ENCODE data around the gene CDH20.

Gene CDH20

GRCh38 chr18:61432590-61432989 lies 99.4 kb downstream of the CDH20 start:
- DNase-seq, result no peak

GRCh38 chr18:61435064-61435652 lies 101.9 kb downstream of the CDH20 start:
- no peak for DNase-seq

- no peak for DNase-seq
Observed at GRCh38 chr18:61443081-61443725, 110.0 kb downstream of the CDH20 start.

- DNase-seq, result no peak
Observed at GRCh38 chr18:61448316-61448715, 115.1 kb downstream of the CDH20 start.

GRCh38 chr18:61459896-61460648 lies 126.8 kb downstream of the CDH20 start:
- DNase-seq, result no peak

GRCh38 chr18:61464551-61465142 lies 131.4 kb downstream of the CDH20 start:
- no peak for DNase-seq

- DNase-seq, result no peak
Observed at GRCh38 chr18:61466736-61467135, 133.5 kb downstream of the CDH20 start.

- no peak for DNase-seq
Observed at GRCh38 chr18:61470031-61470674, 136.9 kb downstream of the CDH20 start.

GRCh38 chr18:61471541-61471940 lies 138.3 kb downstream of the CDH20 start:
- DNase-seq, result no peak

GRCh38 chr18:61471942-61472341 lies 138.7 kb downstream of the CDH20 start:
- no peak for DNase-seq

- no peak for DNase-seq
Observed at GRCh38 chr18:61474341-61474740, 141.1 kb downstream of the CDH20 start.

- DNase-seq, result no peak
Observed at GRCh38 chr18:61474918-61475317, 141.7 kb downstream of the CDH20 start.

- DNase-seq, result no peak
Observed at GRCh38 chr18:61475931-61476330, 142.7 kb downstream of the CDH20 start.

GRCh38 chr18:61489334-61489733 lies 156.1 kb downstream of the CDH20 start:
- DNase-seq, result no peak

- no peak for DNase-seq
Observed at GRCh38 chr18:61496374-61496773, 163.1 kb downstream of the CDH20 start.

- no peak for DNase-seq
Observed at GRCh38 chr18:61497422-61497821, 164.2 kb downstream of the CDH20 start.

- peak; percentile 26 for DNase-seq
Observed at GRCh38 chr18:61502472-61502871, 169.2 kb downstream of the CDH20 start.

- DNase-seq, result no peak
Observed at GRCh38 chr18:61503688-61504087, 170.5 kb downstream of the CDH20 start.

- DNase-seq, result peak; percentile 76
Observed at GRCh38 chr18:61528961-61529360, 195.7 kb downstream of the CDH20 start.

GRCh38 chr18:61530681-61531080 lies 197.5 kb downstream of the CDH20 start:
- DNase-seq, result peak; percentile 15

- peak; percentile 72 for DNase-seq
Observed at GRCh38 chr18:61531182-61531581, 198.0 kb downstream of the CDH20 start.

GRCh38 chr18:61531891-61532290 lies 198.7 kb downstream of the CDH20 start:
- DNase-seq, result no peak

GRCh38 chr18:61535401-61535800 lies 202.2 kb downstream of the CDH20 start:
- DNase-seq, result no peak

All from NCI-H446 treated with DMSO at 0.1 percent for 48 hours (cell line).